ENCODE results near the gene ITM2B.

- TF ChIP-seq CTCF (IDR thresholded peaks at IDR 0.05; ENCODE audit: insufficient read depth, low read length), result no peak
- TF ChIP-seq POLR2AphosphoS5 (IDR thresholded peaks at IDR 0.05; ENCODE audit: low read depth), result no peak
- no peak for TF ChIP-seq GABPA (IDR thresholded peaks at IDR 0.05; ENCODE audit: low read depth)
Observed at GRCh38 chr13:48260970-48261369, 28.0 kb downstream of the ITM2B start.

Data from HL-60 (cell line).